MG63 (cell line): ENCODE results near the gene CDK5RAP1. TPM values are rescaled to one million over a fixed set of nuclear protein-coding genes. Genes with fewer than 3 reads are reported as not detected.

ENCODE experiments used
- DNase-seq: peaks from one replicate; pipeline ENCODE4 v3.0.0-alpha.2; 2020
- H3K27me3 ChIP-seq: fragments of 250-450 bp; sonication (Bioruptor Pico); 2 replicates; pipeline ENCODE4 v1.5.1; 2020; ENCODE audit warnings: mild to moderate bottlenecking, moderate library complexity
- H3K36me3 ChIP-seq: fragments of 250-450 bp; sonication (Bioruptor Pico); 2 replicates; pipeline ENCODE4 v1.5.1; 2020; ENCODE audit warnings: mild to moderate bottlenecking, moderate library complexity
- H3K4me3 ChIP-seq: fragments of 250-450 bp; sonication (Bioruptor Pico); 2 replicates; pipeline ENCODE4 v1.5.1; 2020; ENCODE audit warnings: mild to moderate bottlenecking, moderate library complexity
- H3K9me3 ChIP-seq: fragments of 250-450 bp; sonication (Bioruptor Pico); 2 replicates; pipeline ENCODE4 v1.5.1; 2020; ENCODE audit warnings: mild to moderate bottlenecking, moderate library complexity
- total RNA-seq: library from RNA; depleted of rRNA; stranded (reverse); fragments of >200 nt; shearing (Covaris generic); gene quantifications from 2 replicates; pipeline ENCODE4 v1.2.3, GENCODE V29; 2014; ENCODE audit warnings: low replicate concordance

Gene CDK5RAP1
- total RNA-seq, 1 experiment from 2014 or later: 52.2 TPM

DNA sequence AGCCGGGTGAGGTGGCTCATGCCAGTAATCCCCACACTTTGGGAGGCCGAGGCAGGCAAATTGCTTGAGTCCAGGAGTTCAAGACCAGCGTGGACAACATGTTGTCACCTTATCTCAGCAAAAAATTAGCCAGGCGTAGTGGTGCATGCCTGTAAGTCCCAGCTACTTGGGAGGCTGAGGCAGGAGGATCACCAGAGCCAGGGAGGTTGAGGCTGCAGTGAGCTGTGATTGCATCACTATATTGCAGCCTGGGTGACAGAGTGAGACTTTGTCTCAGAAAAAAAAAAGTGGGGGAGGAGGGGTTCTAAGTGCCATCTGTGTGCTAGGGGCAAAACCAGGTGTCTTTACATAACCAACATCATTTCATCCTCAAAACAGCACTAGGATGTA, 48.3 kb downstream of the CDK5RAP1 start:
- Histone ChIP-seq H3K4me3 (no peak overlapping the region), H3K27me3 (no peaks in the 10 kb centered on the region), H3K36me3 (no peaks in the 10 kb centered on the region), H3K9me3 (no peaks in the 10 kb centered on the region)
- no peak for DNase-seq

DNA sequence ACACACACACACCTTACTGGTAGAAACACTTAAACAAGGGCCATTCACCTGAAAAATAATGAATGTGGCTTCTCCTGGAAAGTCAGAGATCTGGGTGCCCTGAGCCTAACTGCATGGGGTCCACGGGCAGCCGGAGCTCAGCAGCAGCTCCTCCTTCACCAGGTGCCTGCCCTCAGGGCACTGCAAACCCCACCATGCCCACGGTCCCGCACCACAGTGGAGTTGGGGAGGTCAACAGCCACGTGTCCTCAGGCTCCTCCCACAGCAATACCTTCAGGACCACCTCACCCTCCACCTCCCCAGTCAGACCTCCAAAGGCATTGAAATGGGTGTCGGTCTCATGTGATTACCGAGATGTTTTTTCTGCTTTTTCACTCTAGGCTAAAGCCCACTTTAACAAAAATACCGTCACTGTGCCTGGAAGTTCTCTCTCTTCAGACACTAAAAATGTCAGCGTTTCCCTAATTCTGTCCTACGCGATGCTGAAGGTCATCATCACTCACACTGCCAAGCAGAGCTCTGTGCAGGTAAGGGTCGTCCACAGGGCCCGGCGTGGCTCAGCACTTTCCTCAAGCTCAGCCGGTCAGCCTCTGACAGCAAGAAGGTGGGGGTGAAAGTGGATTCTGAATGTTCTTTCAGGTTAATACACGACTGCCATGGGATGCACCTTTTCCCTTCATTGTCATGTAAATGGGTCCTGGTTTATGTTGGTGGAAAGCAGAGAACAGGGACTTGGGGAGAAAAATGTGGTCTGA, 48.9 kb downstream of the CDK5RAP1 start:
- no peaks in the 10 kb centered on the region for H3K9me3 ChIP-seq
- no peak for DNase-seq
- H3K36me3 ChIP-seq: no peaks in the 10 kb centered on the region
- H3K4me3 ChIP-seq: no peak overlapping the region
- no peaks in the 10 kb centered on the region for H3K27me3 ChIP-seq

DNA sequence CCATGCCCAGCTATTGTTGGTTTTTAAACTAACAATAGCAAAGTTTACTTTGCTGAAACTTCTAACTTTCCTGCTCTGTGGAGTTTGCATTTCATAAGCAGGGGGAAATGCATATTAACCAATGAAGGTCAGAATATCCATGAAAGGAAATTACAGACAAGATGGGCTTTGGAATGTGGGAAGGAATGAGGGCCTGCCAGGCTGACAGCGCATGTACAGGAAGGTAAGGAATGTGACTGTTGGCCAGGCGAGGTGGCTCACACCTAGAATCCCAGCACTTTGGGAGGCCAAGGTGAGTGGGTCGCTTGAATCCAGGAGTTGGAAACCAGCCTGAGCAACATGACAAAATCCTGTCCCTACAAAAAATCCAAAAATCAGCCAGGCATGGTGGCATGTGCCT, 49.6 kb downstream of the CDK5RAP1 start:
- Histone ChIP-seq H3K9me3 (no peaks in the 10 kb centered on the region), H3K36me3 (no peaks in the 10 kb centered on the region), H3K4me3 (no peak overlapping the region), H3K27me3 (no peaks in the 10 kb centered on the region)
- DNase-seq: no peak

DNA sequence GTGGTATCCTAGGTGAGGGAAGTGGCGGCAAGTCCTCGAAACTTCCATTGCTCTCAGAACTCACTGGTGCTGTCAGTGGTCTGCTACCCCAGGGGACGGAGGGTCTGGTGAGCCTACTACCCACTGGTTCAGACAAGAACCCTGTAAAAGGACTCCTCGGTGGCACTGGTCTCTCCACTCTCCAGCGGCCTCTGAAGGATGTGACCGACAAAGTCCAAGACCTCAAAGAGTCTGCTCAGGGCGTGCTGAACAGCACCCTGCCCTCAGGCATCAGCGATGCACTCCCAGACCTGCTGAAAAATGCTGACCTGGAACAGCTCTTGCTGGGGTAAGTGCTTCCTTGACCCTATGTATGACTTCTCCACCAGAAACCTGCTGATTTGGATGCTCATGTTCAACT, 51.8 kb downstream of the CDK5RAP1 start:
- Histone ChIP-seq H3K36me3 (no peaks in the 10 kb centered on the region), H3K9me3 (no peaks in the 10 kb centered on the region), H3K4me3 (no peak overlapping the region), H3K27me3 (no peaks in the 10 kb centered on the region)
- DNase-seq: no peak

DNA sequence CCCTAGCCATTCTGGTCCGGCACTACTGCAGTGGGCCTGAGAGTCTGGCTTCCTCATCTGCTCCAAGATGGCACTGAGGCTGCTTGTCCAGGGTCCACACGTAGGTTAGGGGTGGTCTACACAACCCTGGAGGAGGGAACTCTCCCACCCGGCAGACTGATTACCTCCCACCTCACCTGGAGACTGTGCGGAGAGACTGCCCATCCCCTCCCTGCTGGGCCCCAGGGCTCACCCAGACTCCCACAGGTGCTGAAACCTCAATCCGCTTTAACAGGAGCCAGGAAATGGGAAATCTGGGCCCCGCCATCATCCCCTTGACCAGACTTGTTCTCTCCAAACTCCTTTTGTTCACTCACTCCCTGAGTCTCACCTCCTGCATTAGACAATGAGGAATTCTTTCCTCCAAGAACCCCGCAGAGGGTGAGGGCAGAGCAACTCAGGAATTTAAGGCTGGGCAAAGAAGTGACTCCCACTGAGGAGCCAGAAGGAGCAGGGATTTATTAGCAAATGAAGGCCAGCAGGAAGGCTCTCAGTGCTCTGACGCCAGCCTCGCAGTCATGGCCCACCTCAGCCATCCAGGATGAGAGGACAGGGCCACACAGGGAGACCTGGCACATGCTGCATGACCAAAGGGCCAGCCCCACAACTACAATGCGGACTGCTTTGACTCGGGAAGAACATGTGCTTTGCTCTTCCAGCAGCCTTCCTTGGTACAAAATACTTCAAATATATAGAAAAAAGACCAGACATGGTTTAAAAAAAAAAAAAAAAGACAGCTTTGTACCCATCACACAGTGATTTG, 53.0 kb downstream of the CDK5RAP1 start:
- H3K27me3 ChIP-seq: no peaks in the 10 kb centered on the region
- H3K36me3 ChIP-seq: no peaks in the 10 kb centered on the region
- H3K4me3 ChIP-seq: no peak overlapping the region
- no peaks in the 10 kb centered on the region for H3K9me3 ChIP-seq
- no peak for DNase-seq

DNA sequence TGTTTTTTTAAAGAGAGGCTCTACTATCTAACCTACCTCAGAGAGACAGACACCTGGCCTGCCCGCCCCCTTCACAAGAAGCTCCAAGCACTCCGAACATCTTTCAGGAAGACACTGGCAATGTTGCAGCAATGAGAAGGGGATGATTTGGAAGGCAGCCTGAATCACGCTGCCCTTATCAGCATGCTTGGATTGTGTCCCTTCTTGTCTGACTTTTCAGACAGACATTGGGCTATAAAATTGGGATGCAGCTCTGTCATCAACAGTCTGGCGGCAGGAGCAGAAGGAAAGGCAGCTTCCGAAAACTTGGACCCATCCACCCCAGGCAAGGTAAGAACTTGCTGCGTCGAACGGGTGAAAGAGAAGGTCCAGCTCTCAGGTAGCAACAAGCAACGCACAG, 56.0 kb downstream of the CDK5RAP1 start:
- no peaks in the 10 kb centered on the region for H3K9me3 ChIP-seq
- no peak overlapping the region for H3K4me3 ChIP-seq
- no peaks in the 10 kb centered on the region for H3K36me3 ChIP-seq
- DNase-seq: no peak
- H3K27me3 ChIP-seq: no peaks in the 10 kb centered on the region

DNA sequence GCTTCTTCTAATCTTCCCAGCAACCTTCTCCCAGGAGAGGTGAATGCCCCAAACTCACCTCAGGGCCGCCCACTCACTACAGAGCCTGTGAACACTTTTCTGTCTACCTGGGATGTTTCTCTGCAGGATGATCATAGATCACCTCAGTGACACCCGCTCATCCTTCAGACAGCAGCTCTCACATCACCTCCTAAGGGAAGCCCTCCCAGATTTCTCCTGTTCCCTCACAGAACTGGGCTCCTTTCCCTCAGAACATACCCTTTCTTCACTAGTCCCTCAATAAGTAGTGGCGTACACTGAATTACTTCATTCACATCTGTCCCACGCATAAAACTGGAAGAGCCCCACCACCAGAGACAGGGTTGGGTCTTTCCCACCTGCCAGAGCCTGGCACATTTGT, 57.8 kb downstream of the CDK5RAP1 start:
- Histone ChIP-seq H3K36me3 (no peaks in the 10 kb centered on the region), H3K4me3 (no peak overlapping the region), H3K9me3 (no peaks in the 10 kb centered on the region), H3K27me3 (no peaks in the 10 kb centered on the region)
- no peak for DNase-seq

DNA sequence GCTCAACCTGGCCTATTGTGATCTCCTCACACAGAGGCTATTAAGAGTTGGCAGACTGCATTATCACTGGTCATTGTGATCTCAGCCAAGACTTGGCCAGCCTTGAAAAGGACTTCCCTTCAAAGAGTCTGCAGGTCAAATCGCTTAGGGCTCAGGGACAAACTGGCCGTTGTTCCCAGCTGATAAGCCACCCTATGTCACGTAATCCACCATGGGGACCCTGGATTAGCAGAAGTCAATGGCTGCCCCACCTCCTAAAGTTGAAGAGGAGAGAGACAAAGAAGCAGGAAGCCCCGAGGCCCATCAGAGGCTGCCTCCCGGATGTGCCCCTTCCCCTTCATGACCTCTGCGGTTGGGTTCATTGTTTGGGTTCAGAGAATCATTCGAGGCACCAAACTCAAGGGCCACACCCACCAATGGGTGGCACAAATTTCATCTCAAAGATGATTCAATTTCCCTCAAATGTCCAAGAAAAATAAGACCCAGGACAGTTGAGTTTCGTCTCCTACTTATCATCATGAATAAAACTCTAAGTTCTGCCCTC, 61.7 kb downstream of the CDK5RAP1 start:
- Histone ChIP-seq H3K36me3 (no peaks in the 10 kb centered on the region), H3K27me3 (no peaks in the 10 kb centered on the region), H3K4me3 (no peak overlapping the region), H3K9me3 (no peaks in the 10 kb centered on the region)
- DNase-seq: no peak

DNA sequence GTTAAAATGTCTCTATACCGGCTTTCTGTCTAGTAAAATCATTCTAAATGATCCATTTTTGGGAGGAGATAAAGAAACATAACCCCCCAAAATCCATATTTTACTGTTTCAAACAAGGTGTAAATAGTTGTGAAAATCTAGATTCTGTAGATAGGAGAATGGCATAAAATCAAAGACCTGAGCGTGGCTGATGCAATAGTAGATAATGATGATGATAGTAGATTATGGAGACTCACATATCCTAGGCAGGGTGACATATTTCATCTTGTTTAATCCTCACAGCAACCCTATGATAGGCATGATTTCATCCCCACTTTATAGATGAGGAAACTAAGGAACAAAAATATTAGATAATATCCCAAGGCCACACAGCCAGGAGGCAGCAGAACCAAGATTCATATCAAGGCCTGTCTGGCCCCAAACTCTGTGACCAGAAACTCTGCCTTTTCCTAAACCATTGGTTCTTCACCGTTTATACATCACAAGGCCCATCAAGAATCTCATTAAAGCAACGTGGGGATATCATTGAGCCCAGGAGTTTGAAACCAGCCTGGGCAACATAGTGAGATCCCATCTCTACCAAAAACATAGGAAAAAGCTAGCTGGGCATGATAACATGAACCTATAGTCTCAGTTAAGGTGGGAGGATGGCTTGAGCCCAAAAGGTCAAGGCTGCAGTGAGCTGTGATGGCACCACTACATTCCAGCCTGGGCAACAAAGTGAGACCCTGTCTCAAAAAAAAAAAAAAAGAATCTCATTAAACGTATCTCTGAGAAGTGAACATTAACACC, 62.7 kb downstream of the CDK5RAP1 start:
- no peak for DNase-seq
- H3K4me3 ChIP-seq: no peak overlapping the region

DNA sequence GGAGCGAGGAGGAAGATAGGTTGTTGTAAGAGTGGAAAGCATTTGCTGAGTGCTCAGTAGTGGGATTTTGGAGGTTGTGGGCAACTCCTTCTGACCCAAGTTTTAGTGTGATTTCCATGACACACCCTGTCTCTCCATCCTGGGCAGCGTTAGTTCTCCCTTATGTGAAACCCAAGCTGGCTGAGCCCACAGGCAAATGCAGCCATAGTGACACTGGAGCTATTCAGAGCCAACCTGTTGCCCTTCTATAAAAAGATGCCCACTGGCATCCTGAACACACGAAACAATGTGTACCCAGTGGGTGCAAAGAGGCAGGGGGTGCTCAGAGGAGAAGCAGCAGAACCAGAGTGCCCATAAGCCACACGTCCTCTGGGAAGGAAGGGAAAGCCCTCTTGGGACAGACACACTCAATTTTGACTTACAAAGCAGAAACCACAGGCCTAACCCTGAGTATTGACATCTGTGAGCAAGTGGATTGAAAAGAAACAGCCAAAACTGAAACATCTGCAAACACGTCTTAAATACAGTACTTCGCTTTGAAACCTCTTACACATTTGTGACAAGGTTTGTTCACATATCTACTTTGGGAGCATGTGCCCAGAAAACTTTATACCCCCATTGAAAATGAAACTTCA, 63.7 kb downstream of the CDK5RAP1 start:
- Histone ChIP-seq H3K9me3 (no peaks in the 10 kb centered on the region), H3K36me3 (no peaks in the 10 kb centered on the region), H3K27me3 (no peaks in the 10 kb centered on the region), H3K4me3 (no peak overlapping the region)
- no peak for DNase-seq

More for the DNA sequence above, 62.7 kb downstream of the CDK5RAP1 start:
- H3K27me3 ChIP-seq: no peaks in the 10 kb centered on the region
- no peaks in the 10 kb centered on the region for H3K36me3 ChIP-seq
- H3K9me3 ChIP-seq: no peaks in the 10 kb centered on the region

DNA sequence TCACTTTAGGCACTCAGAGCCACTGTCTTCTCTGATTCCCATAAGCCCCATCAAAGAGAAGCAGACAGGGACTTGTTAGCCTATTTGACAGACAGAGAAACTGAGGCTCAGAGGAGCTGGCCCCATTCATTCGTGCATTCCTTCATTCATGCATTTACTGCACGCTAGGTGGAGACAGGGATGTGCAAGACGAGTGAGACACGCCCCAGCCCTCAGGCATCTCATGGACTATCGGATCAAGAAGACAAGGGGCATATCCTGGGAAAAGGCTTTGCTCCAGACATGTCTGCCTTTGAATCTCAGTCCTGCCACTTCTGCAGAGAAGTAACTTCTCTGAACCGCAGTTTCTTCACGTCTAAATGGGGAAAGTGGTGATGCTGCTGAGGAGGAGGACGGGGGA, 64.2 kb downstream of the CDK5RAP1 start:
- Histone ChIP-seq H3K36me3 (no peaks in the 10 kb centered on the region), H3K4me3 (no peak overlapping the region), H3K9me3 (no peaks in the 10 kb centered on the region), H3K27me3 (no peaks in the 10 kb centered on the region)
- no peak for DNase-seq

DNA sequence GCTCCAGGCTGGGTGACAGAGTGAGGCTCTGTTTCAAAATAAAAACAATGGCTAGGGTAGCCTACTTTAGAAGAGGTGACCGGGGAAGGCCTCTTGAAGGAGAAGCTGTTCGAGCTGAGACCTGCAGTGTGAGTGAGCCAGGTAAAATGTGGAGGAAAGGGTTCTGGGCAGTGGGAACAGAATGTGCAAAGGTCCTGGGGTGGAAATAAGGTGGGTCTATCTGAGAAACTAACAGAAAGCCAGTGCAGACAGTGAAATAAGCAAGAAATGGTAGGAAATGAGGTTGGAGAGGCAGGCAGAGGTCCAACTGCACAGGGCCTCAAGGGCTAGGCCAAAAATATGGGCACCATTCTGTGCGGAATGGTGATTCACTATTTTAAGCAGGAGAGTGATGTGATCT, 64.9 kb downstream of the CDK5RAP1 start:
- H3K4me3 ChIP-seq: no peak overlapping the region
- DNase-seq: no peak
- H3K9me3 ChIP-seq: no peaks in the 10 kb centered on the region
- H3K36me3 ChIP-seq: no peaks in the 10 kb centered on the region
- no peaks in the 10 kb centered on the region for H3K27me3 ChIP-seq

DNA sequence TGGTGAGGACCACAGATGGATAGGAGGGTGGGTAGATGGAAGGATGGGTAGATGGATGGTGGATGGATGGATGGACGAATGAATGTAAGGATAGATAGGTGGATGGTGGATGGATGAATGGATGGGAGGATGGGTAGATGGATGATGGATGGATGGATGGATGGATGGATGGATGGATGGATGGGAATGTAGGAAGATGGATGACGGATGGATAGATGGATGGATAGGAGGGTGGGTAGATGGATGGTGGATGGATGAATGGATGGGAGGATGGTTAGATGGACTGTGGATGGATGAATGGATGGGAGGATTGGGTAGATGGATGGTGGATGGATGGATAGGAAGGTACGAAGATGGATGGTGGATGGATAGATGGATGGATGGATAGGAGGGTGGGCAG, 67.2 kb downstream of the CDK5RAP1 start:
- H3K36me3 ChIP-seq: no peaks in the 10 kb centered on the region
- DNase-seq: no peak
- H3K9me3 ChIP-seq: no peaks in the 10 kb centered on the region
- no peaks in the 10 kb centered on the region for H3K27me3 ChIP-seq
- H3K4me3 ChIP-seq: no peak overlapping the region

DNA sequence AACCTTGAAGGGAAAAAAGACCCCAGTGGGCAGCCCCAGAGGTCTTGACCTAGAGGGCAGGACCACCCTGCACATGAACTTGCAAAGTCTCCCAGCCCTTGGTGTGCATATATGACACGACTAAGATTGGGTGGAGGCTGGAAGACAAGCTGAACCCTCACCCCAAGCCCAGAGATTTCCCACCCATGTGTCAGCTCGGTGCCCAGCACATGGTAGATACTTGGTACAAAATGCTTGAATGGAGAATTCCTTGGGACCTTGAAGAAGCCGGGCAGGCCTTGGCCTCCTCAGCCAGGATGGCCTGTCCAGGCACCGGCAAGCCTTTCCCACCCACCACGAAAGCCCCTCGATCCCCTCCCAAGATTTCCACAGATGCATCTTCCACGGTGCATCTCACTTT, 67.7 kb downstream of the CDK5RAP1 start:
- DNase-seq: no peak
- Histone ChIP-seq H3K4me3 (no peak overlapping the region), H3K27me3 (no peaks in the 10 kb centered on the region), H3K9me3 (no peaks in the 10 kb centered on the region), H3K36me3 (no peaks in the 10 kb centered on the region)

DNA sequence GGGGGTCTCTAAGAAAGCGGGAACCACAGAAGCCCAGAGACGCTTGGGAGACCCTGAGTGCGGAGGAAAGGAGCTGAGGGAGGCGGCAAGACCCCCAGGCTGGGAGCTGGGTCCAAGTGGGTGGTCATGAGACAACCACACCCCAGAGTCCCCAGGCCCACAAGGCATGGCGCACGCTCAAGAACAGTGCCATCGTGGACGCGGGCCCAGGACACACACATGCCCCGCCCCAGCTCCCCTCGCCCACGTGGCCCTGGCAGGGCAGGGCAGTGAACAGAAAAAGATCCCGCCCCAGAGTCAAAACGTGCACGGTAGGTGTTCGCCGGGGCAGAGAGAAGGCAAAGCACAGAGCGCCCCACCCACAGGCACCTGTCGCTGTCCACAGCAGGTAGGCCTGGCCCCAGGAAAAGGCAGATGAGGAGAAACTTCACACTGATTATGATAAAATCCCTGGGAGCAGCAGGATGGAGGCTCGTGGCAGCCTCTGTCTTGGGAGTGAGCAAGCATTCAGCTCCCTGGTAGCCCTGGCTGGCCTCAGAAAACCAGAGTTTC, 68.3 kb downstream of the CDK5RAP1 start:
- H3K27me3 ChIP-seq: no peaks in the 10 kb centered on the region

More for the DNA sequence above, 68.3 kb downstream of the CDK5RAP1 start:
- Histone ChIP-seq H3K4me3 (no peak overlapping the region), H3K36me3 (no peaks in the 10 kb centered on the region), H3K9me3 (no peaks in the 10 kb centered on the region)
- no peak for DNase-seq
